CD4-positive, alpha-beta T cell treated with Interferon alpha-2 for 1 hour (primary cell): ENCODE results near the gene REV3L.

Experiments used
- DNase-seq, 2 donors: peaks; one replicate each; pipeline ENCODE4 v3.0.0-alpha.2; 2020 to 2022

REV3L gene

GRCh38 chr6:111468329-111469012 is 14.5 kb downstream of the REV3L start:
- DNase-seq = no peak

- no peak for DNase-seq
Measured at GRCh38 chr6:111464184-111464583, 18.8 kb downstream of the REV3L start.

GRCh38 chr6:111462770-111463391 is 20.1 kb downstream of the REV3L start:
- no peak for DNase-seq

GRCh38 chr6:111461860-111462259 is 21.2 kb downstream of the REV3L start:
- peak in 1 of 2 donors; percentile 28 for DNase-seq

DNA sequence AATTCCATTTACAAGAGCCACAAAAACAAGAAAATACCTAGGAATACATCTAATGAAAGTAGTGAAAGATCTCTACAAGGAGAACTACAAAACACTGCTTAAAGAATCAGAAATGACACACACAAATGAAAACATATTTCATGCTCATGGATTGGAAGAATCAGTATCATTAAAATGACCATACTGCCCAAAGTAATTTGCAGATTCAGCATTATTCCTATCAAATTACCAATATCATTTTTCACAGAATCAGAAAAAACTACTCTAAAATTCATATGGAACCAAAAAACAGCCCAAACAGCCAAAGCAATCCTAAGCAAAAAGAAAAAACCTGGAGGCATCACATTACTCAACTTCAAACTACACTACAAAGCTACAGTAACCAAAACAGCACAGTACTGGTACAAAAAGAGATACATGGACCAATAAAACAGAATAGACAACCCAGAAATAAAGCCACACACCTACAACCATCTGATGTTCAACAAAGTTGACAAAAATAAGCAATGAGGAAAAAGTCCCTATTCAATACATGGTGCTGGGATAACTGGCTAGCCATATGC is 24.3 kb downstream of the REV3L start:
- DNase-seq = no peak

GRCh38 chr6:111456208-111456607 is 26.8 kb downstream of the REV3L start:
- no peak for DNase-seq

- DNase-seq = no peak
Measured at GRCh38 chr6:111450636-111451035, 32.4 kb downstream of the REV3L start.

- DNase-seq = no peak
Measured at GRCh38 chr6:111450087-111450486, 32.9 kb downstream of the REV3L start.

DNA sequence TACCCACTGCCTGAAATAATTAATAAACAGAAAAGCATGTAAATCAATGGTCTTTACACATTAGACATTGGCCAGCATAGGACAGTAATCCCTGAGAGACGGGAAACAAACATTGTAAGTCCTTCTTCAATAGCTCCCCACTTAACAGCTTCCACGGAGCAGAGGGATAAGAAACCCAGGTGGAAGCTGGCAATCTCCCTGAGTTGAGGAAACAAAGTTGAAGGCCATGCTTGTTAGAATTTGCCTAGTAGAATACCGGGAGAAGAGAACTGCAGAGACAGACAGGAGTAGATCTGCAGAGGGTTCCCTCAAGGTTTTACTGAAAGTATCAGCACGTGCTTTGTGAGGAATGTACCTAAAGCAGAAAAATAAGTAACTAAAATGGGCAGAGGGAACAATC is 33.9 kb downstream of the REV3L start:
- DNase-seq = no peak

GRCh38 chr6:111447051-111447450 is 36.0 kb downstream of the REV3L start:
- no peak for DNase-seq

- DNase-seq = no peak
Measured at GRCh38 chr6:111445861-111446267, 37.2 kb downstream of the REV3L start.

DNA sequence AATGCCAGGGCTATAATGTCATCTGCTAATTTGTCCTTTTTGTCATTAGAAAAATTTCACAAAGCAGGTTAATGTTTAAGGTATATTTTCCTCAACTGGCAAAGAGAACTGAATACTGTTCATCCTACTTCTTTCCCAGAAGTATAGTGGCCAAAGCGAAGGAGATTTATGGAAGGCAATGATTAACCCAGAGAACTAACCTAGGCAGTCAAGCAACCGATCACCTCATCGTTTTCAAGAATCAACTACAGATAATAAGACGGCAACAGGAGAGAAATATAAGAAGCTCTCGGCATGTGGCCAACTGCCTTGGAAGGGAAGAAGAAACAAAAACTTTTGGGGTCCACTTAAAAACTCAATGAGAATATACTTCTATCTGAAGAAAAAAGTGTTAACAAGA is 38.2 kb downstream of the REV3L start:
- DNase-seq = no peak

- no peak for DNase-seq
Measured at GRCh38 chr6:111441678-111442243, 41.3 kb downstream of the REV3L start.

GRCh38 chr6:111439171-111439570 is 43.8 kb downstream of the REV3L start:
- no peak for DNase-seq

DNA sequence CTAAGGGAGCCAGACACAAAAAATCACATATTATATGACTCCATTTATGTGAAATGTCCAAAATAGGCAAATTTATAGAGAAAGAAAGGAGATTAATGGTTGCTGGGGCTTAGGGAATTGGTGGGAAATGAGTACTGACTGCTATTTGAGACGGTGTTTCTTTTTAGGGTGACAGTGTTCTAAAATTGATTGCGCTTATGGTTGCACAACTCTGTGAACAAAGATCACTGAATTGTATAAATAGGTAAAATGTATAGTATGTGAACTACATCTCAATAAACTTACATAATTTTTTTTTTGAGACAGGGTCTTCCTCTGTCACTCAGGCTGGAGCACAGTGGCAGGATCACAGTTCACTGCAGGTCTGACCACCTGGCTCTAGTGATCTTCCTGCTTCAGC is 45.4 kb downstream of the REV3L start:
- no peak for DNase-seq

GRCh38 chr6:111432511-111432910 is 50.5 kb downstream of the REV3L start:
- no peak for DNase-seq

GRCh38 chr6:111430605-111431376 is 52.2 kb downstream of the REV3L start:
- no peak for DNase-seq

GRCh38 chr6:111429571-111429970 is 53.4 kb downstream of the REV3L start:
- no peak for DNase-seq

DNA sequence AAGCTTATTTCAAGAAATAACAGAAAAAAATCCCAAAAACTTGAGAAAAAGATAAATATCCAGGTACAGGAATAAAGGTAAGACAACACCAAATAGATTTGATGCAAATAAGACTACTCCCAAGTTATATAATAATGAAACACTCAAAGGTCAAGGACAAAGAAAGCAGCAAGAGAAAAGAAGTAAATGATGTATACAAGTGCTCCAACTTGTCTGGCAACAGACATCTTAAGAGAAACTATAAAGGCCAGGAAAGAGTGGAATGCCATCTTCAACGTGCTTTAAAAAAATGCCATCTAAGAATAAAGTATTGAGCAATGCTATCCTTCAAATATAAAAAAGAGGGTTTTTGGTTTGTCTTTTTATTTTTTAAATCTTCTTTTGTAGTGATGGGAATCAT is 54.2 kb downstream of the REV3L start:
- DNase-seq = no peak

- peak in 1 of 2 donors; percentile 34 for DNase-seq
Measured at GRCh38 chr6:111427341-111428116, 55.5 kb downstream of the REV3L start.

DNA sequence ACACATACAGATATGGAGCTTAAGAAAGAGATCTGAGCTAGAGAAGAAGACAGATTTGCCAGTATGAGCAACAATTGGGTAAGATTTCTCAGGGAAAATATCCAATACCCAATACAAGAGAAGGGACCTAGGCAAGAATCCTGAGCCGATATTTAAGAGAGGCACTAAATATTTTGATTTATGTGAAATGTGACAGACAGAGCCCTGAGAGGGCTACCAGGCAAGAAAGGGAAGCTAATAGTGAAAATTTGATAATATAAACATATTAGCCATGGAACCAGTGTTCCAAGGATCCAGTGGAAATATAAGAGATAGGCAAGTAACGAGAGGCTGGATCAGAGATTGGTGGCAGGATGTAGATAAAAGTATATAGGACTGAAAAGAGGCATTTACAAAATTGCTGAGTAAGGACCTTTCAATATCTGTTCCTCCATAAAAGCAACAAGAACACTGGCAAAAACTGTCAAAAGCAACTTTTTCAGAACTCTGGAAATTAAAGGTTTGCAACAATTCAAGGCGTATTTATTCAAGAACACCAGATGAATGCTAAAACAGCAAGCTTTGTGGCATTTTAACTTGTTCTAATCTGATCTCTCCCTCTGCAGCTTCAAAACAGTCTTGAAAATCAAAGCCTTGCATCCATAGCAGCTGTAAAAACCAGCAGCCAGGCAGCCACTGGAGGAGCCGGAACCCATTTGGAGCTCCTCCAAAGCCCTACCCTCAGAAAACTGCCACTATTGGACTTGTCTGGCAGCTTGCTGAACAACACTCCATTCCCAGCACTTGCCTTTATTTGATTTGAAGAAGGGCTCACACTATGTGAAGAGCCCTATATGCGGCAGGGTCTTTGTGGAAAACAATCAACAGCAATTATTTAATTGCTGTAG is 58.8 kb downstream of the REV3L start:
- no peak for DNase-seq
